ENCODE data around the gene ZBTB44.

ZBTB44 gene

GRCh38 chr11:130278151-130278550 lies 36.6 kb downstream of the ZBTB44 start:
- no peak for TF ChIP-seq CTCF (IDR thresholded peaks at IDR 0.05)
- H3K9me3 ChIP-seq, result no peaks in the 10 kb centered on the region
- H3K27ac ChIP-seq, result no peak overlapping the region
- H3K36me3 ChIP-seq, result no peaks in the 10 kb centered on the region
- H3K4me3 ChIP-seq (ENCODE audit: low read depth in 1 of 2, low read length in 1 of 2), result no peak overlapping the region
- H3K4me1 ChIP-seq (ENCODE audit: control insufficient read depth in 1 of 2, insufficient read depth in 1 of 2, low read depth in 1 of 2, low read length in 1 of 2), result peaks cover 2 to 4% of the 10 kb centered on the region in 2 experiments
- H3K27me3 ChIP-seq, result no peaks in the 10 kb centered on the region

GRCh38 chr11:130272336-130272735 lies 42.4 kb downstream of the ZBTB44 start:
- H3K27ac ChIP-seq, result no peak overlapping the region
- peaks cover 0 to 5% of the 10 kb centered on the region in 2 experiments for H3K4me1 ChIP-seq (ENCODE audit: control insufficient read depth in 1 of 2, insufficient read depth in 1 of 2, low read depth in 1 of 2, low read length in 1 of 2)
- H3K4me3 ChIP-seq (ENCODE audit: low read depth in 1 of 2, low read length in 1 of 2), result no peak overlapping the region
- H3K9me3 ChIP-seq, result no peaks in the 10 kb centered on the region
- TF ChIP-seq CTCF (IDR thresholded peaks at IDR 0.05), result no peak
- no peaks in the 10 kb centered on the region for H3K27me3 ChIP-seq
- peaks cover 6% of the 10 kb centered on the region for H3K36me3 ChIP-seq

GRCh38 chr11:130269326-130269943 lies 45.3 kb downstream of the ZBTB44 start:
- no peaks in the 10 kb centered on the region for H3K27me3 ChIP-seq
- H3K9me3 ChIP-seq, result no peaks in the 10 kb centered on the region
- TF ChIP-seq CTCF (IDR thresholded peaks at IDR 0.05), result no peak
- peaks cover 19% of the 10 kb centered on the region for H3K36me3 ChIP-seq
- no peak overlapping the region for H3K4me3 ChIP-seq (ENCODE audit: low read depth in 1 of 2, low read length in 1 of 2)
- no peak overlapping the region for H3K27ac ChIP-seq
- H3K4me1 ChIP-seq (ENCODE audit: control insufficient read depth in 1 of 2, insufficient read depth in 1 of 2, low read depth in 1 of 2, low read length in 1 of 2), result peaks cover 0 to 5% of the 10 kb centered on the region in 2 experiments

- no peak for TF ChIP-seq CTCF (IDR thresholded peaks at IDR 0.05)
- Histone ChIP-seq H3K4me1 (ENCODE audit: control insufficient read depth in 1 of 2, insufficient read depth in 1 of 2, low read depth in 1 of 2, low read length in 1 of 2) (peaks cover 8 to 9% of the 10 kb centered on the region in 2 experiments), H3K9me3 (no peaks in the 10 kb centered on the region), H3K27ac (no peak overlapping the region), H3K36me3 (peaks cover 26% of the 10 kb centered on the region), H3K27me3 (no peaks in the 10 kb centered on the region), H3K4me3 (ENCODE audit: low read depth in 1 of 2, low read length in 1 of 2) (no peak overlapping the region)
These were observed 51.4 kb downstream of the ZBTB44 start for GRCh38 chr11:130263351-130263750.

- TF ChIP-seq CTCF (IDR thresholded peaks at IDR 0.05), result no peak
- H3K4me1 ChIP-seq (ENCODE audit: control insufficient read depth in 1 of 2, insufficient read depth in 1 of 2, low read depth in 1 of 2, low read length in 1 of 2), result peaks cover 8 to 9% of the 10 kb centered on the region in 2 experiments
- H3K36me3 ChIP-seq, result peaks cover 23% of the 10 kb centered on the region
- H3K4me3 ChIP-seq (ENCODE audit: low read depth in 1 of 2, low read length in 1 of 2), result no peak overlapping the region
- no peaks in the 10 kb centered on the region for H3K9me3 ChIP-seq
- no peaks in the 10 kb centered on the region for H3K27me3 ChIP-seq
- H3K27ac ChIP-seq, result no peak overlapping the region
These were observed 52.3 kb downstream of the ZBTB44 start for GRCh38 chr11:130262424-130262823.

Data from neutrophil (primary cell).